Dedifferentiated amniotic fluid mesenchymal stem cell (primary cell): ENCODE data around the gene PCDH10.

Source experiments
- DNase-seq: peaks from one replicate; pipeline ENCODE4 v3.0.0-alpha.2; 2016; ENCODE audit errors: extremely low spot score

The PCDH10 gene

DNA sequence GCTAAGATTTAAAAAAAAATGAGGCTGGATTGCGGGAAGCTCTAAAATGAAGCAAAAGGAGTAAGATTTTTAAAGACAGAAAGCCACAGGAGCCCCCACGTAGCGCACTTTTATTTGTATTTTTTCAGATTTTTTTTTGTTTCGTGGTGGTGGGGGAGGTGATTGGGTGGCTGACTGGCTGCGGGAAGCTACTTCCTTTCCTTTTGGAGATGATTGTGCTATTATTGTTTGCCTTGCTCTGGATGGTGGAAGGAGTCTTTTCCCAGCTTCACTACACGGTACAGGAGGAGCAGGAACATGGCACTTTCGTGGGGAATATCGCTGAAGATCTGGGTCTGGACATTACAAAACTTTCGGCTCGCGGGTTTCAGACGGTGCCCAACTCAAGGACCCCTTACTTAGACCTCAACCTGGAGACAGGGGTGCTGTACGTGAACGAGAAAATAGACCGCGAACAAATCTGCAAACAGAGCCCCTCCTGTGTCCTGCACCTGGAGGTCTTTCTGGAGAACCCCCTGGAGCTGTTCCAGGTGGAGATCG is 908 bp downstream of the PCDH10 start:
- DNase-seq = no peak

DNA sequence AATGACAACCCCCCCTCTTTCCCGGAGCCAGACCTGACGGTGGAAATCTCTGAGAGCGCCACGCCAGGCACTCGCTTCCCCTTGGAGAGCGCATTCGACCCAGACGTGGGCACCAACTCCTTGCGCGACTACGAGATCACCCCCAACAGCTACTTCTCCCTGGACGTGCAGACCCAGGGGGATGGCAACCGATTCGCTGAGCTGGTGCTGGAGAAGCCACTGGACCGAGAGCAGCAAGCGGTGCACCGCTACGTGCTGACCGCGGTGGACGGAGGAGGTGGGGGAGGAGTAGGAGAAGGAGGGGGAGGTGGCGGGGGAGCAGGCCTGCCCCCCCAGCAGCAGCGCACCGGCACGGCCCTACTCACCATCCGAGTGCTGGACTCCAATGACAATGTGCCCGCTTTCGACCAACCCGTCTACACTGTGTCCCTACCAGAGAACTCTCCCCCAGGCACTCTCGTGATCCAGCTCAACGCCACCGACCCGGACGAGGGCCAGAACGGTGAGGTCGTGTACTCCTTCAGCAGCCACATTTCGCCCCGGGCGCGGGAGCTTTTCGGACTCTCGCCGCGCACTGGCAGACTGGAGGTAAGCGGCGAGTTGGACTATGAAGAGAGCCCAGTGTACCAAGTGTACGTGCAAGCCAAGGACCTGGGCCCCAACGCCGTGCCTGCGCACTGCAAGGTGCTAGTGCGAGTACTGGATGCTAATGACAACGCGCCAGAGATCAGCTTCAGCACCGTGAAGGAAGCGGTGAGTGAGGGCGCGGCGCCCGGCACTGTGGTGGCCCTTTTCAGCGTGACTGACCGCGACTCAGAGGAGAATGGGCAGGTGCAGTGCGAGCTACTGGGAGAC is 1.6 kb downstream of the PCDH10 start:
- DNase-seq = no peak

DNA sequence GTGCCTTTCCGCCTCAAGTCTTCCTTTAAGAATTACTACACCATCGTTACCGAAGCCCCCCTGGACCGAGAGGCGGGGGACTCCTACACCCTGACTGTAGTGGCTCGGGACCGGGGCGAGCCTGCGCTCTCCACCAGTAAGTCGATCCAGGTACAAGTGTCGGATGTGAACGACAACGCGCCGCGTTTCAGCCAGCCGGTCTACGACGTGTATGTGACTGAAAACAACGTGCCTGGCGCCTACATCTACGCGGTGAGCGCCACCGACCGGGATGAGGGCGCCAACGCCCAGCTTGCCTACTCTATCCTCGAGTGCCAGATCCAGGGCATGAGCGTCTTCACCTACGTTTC is 2.2 kb downstream of the PCDH10 start:
- DNase-seq = no peak

DNA sequence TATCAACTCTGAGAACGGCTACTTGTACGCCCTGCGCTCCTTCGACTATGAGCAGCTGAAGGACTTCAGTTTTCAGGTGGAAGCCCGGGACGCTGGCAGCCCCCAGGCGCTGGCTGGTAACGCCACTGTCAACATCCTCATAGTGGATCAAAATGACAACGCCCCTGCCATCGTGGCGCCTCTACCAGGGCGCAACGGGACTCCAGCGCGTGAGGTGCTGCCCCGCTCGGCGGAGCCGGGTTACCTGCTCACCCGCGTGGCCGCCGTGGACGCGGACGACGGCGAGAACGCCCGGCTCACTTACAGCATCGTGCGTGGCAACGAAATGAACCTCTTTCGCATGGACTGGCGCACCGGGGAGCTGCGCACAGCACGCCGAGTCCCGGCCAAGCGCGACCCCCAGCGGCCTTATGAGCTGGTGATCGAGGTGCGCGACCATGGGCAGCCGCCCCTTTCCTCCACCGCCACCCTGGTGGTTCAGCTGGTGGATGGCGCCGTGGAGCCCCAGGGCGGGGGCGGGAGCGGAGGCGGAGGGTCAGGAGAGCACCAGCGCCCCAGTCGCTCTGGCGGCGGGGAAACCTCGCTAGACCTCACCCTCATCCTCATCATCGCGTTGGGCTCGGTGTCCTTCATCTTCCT is 2.7 kb downstream of the PCDH10 start:
- no peak for DNase-seq

DNA sequence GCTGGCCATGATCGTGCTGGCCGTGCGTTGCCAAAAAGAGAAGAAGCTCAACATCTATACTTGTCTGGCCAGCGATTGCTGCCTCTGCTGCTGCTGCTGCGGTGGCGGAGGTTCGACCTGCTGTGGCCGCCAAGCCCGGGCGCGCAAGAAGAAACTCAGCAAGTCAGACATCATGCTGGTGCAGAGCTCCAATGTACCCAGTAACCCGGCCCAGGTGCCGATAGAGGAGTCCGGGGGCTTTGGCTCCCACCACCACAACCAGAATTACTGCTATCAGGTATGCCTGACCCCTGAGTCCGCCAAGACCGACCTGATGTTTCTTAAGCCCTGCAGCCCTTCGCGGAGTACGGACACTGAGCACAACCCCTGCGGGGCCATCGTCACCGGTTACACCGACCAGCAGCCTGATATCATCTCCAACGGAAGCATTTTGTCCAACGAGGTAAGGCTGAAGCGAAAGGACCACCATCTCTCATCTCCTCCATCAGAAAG is 3.3 kb downstream of the PCDH10 start:
- no peak for DNase-seq

DNA sequence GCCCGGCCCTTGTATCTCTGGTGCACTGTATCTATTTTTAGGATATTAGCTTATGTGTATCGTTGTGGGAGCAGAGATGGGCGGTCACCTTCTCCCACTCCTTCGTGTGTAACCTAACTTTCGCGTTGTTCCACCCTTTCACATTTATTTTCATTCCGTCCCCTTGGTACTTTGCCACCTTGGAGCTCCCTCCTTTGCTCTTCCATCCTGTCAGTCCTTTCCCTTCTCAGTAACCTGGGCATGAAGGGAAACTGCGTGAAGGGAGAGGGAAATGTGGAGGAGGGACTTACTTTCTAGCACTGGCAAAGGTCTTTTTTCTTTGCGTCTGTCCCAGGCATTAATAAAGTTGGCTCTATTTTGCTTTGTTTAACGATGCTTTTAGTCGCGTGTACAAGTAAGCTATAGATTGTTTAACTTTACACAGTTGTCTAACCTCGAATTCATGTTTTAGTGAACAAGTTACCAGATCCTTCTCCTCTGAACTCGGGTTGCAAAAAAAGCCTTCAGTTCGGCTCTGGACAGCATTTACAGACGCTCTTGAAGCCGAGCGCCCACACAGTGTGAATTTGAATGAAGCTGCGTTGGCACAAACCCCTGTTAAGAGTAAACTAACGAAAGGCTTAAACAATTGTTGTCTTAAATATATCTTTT is 3.9 kb downstream of the PCDH10 start:
- DNase-seq = no peak

DNA sequence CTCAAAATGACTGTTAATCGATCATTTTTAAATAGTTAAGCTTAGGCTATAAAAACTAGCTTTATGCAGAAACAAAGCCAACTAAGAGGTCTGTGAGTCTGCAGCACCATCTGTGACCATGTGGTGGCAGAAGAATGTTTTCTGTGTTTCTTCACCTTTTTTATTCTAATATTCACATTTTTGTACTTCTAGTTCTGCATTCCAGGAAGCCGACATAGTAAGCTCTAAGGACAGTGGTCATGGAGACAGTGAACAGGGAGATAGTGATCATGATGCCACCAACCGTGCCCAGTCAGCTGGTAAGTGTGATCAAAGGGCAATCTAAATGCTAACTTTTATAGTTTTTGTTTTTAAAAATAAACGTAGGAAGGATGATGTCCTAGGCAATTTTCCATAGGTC is 5.6 kb downstream of the PCDH10 start:
- no peak for DNase-seq

DNA sequence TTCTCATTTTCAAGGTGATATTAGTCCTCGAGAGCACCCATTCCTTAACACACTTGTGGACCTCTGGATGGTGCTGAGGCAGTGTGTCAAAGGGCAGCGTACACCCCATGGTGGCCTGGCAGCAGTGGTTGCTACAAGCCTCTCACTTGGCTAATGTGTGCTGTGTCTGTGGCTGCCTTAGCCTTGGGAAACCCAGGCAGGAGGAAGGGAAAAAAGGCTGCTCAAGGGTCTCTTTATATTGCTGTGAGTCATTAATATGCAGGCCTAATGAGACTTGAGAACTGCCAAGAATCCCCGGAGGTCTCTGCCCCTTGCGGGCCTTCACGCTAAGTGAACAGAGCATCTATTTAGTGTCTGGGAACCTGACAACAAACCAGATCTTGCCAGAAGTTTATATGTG is 7.0 kb downstream of the PCDH10 start:
- DNase-seq = no peak

DNA sequence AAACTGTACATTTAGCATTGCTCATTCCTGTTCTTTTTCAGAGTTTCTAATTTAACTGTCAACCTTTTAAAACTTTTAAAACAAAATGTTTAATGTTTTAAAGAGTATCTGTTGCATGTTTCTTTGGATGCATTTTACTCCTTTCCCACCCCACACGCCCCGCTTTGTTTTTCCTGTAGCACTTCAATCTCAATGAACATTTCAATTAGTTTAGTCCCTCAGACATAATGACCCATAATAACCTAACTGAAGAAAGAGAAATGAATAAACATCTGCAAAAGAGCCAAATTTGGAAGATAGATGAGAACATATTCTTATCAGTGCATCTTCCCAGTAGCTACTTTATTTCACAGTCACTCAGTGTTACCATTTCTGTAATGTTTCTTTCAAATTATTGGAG is 7.5 kb downstream of the PCDH10 start:
- DNase-seq = no peak

DNA sequence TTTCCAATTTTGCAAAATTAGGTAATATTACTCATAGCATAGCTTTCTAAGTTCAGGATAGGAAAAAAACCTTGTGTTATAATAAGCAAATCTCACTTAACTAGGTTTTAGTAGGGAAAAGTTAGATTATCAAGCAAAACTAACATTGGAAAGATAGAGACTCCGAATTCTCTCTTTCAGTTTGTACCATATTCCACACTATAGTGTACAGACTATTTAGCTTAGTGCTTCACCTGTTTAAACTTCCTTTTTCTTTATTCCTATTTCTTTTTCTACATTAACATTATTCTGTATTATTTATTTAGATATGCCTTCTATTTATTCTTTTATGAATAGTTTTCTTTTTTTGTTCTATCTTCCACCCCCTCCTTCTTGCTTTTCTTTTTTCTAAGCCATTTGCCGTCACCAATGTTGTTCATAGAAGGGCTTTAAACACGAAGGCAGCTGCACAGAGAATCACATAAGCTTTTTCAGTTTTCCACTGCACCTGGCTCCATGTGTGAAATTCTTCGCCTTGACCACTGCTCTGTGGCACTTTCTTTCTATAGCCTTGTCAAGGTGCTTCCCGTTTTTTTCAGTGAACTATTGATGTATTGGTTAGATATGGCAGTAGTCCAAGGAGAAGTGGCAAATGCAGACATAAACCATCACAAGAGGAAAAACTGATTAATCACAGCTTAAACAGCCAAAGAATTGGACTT is 8.5 kb downstream of the PCDH10 start:
- no peak for DNase-seq

DNA sequence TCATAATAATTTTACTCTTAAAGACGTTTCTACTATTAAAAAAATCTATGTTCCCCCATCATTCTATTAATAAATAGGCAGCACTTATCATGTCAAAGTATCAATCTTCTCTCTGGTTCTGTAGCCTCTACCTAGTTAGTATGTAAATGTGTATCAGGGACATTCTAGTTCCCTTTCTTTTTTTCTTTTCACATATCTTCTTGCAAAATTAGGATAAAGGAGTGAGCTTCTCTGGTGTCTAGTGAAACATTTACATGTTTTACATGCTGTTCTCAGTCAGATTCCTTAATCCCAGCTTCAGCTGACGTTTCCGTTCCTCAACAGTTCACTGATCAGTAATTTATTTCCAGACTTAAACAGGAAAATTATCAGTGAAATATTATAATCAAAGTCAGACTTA is 11.8 kb downstream of the PCDH10 start:
- DNase-seq = no peak

DNA sequence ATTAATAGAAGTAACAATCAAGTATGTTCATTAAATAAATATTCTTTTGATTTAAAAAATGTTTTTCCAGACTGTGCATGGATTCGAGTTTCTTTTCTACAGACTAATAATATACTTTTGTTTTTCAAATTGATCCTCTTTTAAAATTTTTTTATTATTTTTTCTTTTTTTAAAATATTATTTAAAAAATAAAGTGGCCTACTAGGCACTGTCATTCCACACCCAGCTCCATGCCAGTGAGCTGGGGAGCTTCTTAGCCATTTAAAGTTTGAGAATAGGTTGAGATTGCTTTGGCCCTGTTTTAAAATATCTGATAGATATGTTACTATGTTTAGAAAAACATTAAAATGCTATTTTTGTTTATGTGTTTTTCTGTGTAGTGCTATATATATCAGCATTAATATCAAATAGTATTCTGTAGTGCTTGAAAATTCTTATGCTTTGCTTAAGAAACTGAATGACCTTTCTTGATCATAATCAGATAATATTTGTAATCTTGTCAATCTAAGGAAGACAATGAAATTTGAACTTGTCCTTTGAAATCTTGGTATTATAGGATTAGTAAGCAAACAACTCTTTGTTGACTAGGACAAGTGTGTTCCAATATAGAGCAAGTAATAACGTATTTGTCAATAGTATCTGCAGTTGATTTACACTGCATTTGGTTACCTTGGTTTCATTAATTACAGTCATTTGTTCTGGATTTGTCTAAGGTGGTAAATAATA is 12.6 kb downstream of the PCDH10 start:
- no peak for DNase-seq

DNA sequence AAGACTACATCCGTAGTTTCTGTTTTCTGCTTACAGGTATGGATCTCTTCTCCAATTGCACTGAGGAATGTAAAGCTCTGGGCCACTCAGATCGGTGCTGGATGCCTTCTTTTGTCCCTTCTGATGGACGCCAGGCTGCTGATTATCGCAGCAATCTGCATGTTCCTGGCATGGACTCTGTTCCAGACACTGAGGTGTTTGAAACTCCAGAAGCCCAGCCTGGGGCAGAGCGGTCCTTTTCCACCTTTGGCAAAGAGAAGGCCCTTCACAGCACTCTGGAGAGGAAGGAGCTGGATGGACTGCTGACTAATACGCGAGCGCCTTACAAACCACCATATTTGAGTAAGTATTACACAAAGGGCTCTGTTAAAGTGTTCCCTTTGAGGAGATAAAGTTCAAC is 13.8 kb downstream of the PCDH10 start:
- no peak for DNase-seq

DNA sequence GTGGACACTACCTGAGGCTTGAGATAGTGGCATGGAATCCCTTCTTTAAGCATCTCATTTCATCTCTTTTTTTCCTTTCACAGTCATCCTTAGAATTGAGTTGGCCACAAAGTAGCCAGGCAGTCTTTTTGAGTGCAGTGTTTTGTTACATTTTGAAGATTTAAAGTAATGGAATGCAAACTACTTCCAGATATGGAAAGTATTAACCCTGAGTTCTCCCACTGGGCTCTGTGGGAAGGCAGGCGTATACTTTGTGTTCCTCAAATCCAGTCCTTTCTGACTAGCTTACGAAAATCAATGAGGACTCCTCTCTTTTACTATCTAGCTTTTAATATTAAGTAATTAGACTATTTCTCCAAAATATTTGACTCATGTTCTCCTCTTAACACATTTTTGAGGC is 29.9 kb downstream of the PCDH10 start:
- peak; percentile 37 for DNase-seq

DNA sequence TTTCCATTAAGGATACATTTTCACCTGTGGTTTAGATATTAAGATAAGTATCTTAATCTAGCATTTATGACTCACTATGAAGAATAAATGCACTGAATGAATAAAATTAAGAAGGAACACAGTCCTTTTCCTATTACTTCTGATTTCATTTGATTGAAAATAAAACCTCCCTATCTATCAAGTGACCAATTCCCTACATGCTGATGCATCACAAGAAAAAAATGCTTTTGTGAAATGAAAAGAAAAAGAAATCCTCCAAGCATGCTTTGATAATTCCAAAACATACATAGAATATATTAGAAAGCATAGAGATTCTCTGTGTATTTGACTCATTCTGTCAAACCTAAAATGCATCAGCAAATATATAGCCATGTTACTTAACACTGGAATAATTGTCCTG is 37.1 kb downstream of the PCDH10 start:
- peak; percentile 45 for DNase-seq

DNA sequence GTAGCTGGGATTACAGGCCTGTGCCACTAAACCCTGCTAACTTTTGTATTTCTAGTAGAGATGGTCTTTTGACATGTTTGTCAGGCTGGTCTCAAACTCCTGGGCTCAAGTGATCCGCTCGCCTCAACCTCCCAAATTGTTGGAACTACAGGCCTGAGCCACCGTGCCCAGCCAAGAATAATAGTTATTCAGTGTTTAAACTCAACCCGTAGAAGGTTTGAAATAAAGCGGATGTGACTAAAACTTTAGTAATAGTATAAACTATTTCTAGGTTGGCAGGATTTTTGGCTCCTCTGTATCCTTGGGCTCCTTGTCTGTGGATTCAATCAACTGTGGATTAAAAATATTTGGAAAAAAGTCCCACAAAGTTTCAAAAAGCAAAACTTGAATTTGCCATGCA is 37.8 kb downstream of the PCDH10 start:
- DNase-seq = no peak

DNA sequence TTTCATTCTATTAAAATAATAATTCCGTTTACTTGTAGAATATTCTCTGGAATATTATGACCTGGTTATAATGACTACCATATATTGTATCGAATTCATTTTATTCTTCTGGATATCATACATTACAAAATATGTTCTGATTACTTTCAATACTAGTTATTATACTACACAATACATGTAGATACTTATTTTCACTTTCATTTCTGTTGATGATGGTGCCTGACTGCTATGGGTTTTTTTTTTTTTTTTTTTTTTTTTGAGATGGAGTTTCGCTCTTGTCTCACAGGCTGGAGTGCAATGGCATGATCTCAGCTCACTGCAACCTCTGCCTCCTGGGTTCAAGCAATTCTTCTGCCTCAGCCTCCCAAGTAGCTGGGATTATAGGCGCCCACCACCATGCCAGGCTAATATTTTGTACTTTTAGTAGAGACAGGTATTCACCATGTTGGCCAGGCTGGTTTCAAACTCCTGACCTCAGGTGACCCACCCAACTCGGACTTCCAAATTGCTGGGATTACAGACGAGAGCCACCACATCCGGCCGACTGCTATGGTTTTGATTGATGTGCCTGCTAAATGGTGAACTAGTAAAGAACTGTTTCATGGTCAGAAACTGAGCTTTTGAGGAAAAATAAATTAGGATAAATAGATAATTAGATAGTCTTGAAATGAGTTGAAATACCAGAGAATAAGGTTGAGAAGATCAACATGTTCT is 39.5 kb downstream of the PCDH10 start:
- DNase-seq = no peak

DNA sequence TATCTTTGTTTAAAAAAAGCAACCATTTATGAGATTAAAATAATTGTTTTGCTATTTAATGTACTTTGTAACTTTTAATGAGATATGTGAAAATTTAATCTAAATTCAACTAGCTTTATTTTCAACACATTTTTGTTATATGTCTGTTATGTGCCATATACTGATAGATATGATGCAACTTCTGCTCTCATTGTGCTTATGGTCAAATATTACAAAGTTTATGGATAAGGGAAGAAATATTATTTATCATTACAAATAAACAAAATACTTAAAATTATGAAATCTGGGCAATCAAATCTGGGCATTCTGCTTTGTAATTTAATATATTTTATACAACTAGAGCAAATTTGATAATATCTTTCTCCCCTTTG is 40.0 kb downstream of the PCDH10 start:
- DNase-seq = no peak

DNA sequence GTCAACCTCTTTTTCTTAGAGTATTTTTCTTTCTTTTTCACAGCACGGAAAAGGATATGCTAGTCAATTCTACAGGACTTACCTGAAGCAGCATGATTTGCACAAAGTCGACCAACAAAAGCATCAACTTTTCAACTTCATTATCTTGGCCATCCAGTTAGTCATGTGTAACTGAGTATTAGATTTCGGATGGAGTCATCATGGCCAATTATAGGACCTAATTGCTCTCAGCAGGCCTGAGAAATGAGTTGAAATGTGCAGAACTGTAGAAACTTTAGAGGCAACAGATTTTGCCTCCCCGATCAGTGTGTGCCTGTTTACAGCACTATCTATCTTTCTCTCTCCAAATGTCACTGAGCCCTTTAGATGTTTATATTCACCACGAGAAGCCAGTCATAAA is 41.0 kb downstream of the PCDH10 start:
- no peak for DNase-seq

DNA sequence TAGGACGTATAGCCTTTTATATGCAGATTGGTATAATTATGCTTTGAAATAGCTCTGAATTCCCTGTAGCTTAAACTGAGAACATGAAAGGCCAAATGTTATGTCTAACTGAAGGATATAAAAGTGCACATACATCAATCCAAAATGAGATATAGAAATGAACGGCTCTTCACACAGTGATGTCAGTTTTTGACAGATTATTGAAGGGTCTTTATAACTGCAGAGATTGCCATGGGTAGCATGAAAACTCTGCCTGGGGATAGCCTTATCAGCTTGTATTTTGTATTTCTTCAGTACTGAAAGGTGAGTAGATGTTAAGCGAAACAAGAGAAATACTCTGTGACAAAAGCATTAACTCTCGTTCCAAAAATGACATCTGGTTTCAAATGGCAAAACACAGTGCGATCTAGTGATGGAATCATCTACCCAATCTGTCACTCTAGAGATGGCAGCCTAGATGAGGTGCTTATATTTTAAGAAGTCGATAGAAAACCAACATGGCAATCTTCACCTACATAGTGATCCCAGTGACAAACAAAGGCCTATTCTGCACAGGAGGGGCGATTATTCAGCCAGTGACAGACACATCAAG is 59.7 kb downstream of the PCDH10 start:
- no peak for DNase-seq
